ENCODE results near the gene CCDC201. TPM values are rescaled to one million over a fixed set of nuclear protein-coding genes. Genes with fewer than 3 reads are reported as not detected.

CCDC201 gene
- polyA plus RNA-seq, 1 of the 3 experiments (the other 2 are of a cell fraction) = not detected

- Histone ChIP-seq H4K20me1 (ENCODE audit: insufficient read depth) (no peaks in the 10 kb centered on the region), H3K4me2 (no peak overlapping the region), H3K36me3 (replicated peaks in 1 of 2; ENCODE audit: control insufficient read depth in 1 of 2, insufficient read depth in 2 of 2, low read length in 1 of 2) (no peaks in the 10 kb centered on the region), H3K27me3 (ENCODE audit: insufficient read depth) (no peaks in the 10 kb centered on the region), H3K27ac (ENCODE audit: low read depth in 2 of 2, low read length in 1 of 2) (no peak overlapping the region), H3F3A (replicated peaks; ENCODE audit: insufficient read depth) (peaks cover 12% of the 10 kb centered on the region), H3K9me2 (no peaks in the 10 kb centered on the region), H3K79me2 (ENCODE audit: insufficient read depth) (no peaks in the 10 kb centered on the region), H3K4me1 (ENCODE audit: control insufficient read depth in 1 of 2, insufficient read depth in 2 of 2, low read depth in 1 of 2, low read length in 1 of 2) (peaks cover 0 to 5% of the 10 kb centered on the region in 2 experiments; a peak in 3 of 4 replicates), H3K4me3 (ENCODE audit: low read depth in 2 of 2, low read length in 1 of 2) (no peak overlapping the region), H3K9ac (no peak overlapping the region), H2AFZ (ENCODE audit: low read depth) (no peak overlapping the region), H3K9me3 (no peaks in the 10 kb centered on the region)
- POLR2A ChIA-PET = interaction anchor here (0.7 kb wide), 1 partner anchor 504 kb away, joined by 3 read pairs; no protein-coding TSS in a partner anchor
- peak; percentile 46 for DNase-seq
- no peak for TF ChIP-seq REST (IDR thresholded peaks at IDR 0.05; ENCODE audit: low read depth, low read length)
- TF ChIP-seq GABPA (IDR thresholded peaks at IDR 0.05; ENCODE audit: low read depth) = no peak
- TF ChIP-seq ELF1 (IDR thresholded peaks at IDR 0.05) = no peak
- TF ChIP-seq RCOR1 (IDR thresholded peaks at IDR 0.05; ENCODE audit: low read length) = no peak
- TF ChIP-seq USF1 (IDR thresholded peaks at IDR 0.05; ENCODE audit: borderline replicate concordance, low read depth) = no peak
- no peak for TF ChIP-seq TAF1 (IDR thresholded peaks at IDR 0.05; ENCODE audit: borderline replicate concordance, low read depth, low read length)
- no peak for TF ChIP-seq EP300 (IDR thresholded peaks at IDR 0.05; ENCODE audit: borderline replicate concordance in 1 of 2, low read depth in 1 of 2, low read length in 1 of 2)
- no peak for TF ChIP-seq GATA2 (CRISPR knock-in tag; IDR thresholded peaks at IDR 0.05)
- no peak for TF ChIP-seq CHD2 (IDR thresholded peaks at IDR 0.05; ENCODE audit: low read length, partially characterized antibody)
- no peak for TF ChIP-seq FOXM1 (IDR thresholded peaks at IDR 0.05; ENCODE audit: low read depth)
- TF ChIP-seq IRF3 (IDR thresholded peaks at IDR 0.05; ENCODE audit: low read depth, low read length) = no peak
- TF ChIP-seq JUND (IDR thresholded peaks at IDR 0.05) = no peak
- no peak for TF ChIP-seq PBX3 (IDR thresholded peaks at IDR 0.05)
- TF ChIP-seq TEAD4 (IDR thresholded peaks at IDR 0.05; ENCODE audit: borderline replicate concordance, insufficient read depth) = no peak
- no peak for TF ChIP-seq NRF1 (IDR thresholded peaks at IDR 0.05; ENCODE audit: low read depth, low read length)
- no peak for TF ChIP-seq CTCF (IDR thresholded peaks at IDR 0.05)
- TF ChIP-seq FOSL2 (IDR thresholded peaks at IDR 0.05; ENCODE audit: borderline replicate concordance, low read depth) = no peak
- no peak for TF ChIP-seq FOXJ3 (CRISPR knock-in tag; IDR thresholded peaks at IDR 0.05)
- 86% methylated on average over 6 of the region's 6 CpGs for WGBS (ENCODE audit: low lambda C conversion rate)
- CTCF ChIA-PET = interaction anchor here (0.7 to 1.7 kb wide), 5 partner anchors 8 to 49 kb away, joined by 3 read pairs; no protein-coding TSS in a partner anchor
These were observed 473 bp upstream of the CCDC201 start for GRCh38 chr7:45873355-45873754.
